ENCODE results near the gene PCIF1. TPM values are rescaled to one million over a fixed set of nuclear protein-coding genes. Genes with fewer than 3 reads are reported as not detected.
A peak's percentile ranks its signal among the peaks of the same experiment; 100 is the strongest.

The PCIF1 gene
- total RNA-seq, 1 donor from 2014 or later, result 6.3 TPM

DNA sequence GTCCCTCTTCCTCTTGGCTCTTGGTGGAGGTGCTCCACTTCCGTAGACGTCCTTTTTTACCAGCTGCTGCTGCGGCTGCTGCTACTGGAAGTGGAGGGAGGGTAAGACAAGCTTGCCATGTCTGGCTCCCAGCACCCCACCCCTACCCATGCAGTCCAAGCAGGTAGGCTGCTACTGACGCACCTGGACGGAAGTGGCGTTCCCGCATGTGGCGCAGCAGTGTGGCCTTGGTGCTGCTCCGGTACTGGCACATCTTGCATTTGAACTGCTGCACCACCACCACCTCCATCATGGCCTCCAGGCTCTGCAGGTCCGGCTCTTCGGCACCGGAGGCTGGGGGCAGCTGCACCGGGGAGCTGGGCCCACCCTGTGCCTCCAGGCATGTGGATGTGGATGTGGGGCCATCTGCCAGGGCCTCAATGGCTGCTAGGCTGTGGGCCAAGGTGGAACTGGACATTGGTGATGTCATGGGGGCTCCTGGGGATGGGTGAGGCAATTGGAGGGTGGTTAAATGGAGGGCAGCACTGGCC is 33.1 kb downstream of the PCIF1 start:
- no peaks in the 10 kb centered on the region for H3K27me3 ChIP-seq (ENCODE audit: control insufficient read depth, insufficient read depth, low read length)
- FAIRE-seq (no peak), DNase-seq (ENCODE audit: low read depth) (no peak)
- TF ChIP-seq, protein P1, sequence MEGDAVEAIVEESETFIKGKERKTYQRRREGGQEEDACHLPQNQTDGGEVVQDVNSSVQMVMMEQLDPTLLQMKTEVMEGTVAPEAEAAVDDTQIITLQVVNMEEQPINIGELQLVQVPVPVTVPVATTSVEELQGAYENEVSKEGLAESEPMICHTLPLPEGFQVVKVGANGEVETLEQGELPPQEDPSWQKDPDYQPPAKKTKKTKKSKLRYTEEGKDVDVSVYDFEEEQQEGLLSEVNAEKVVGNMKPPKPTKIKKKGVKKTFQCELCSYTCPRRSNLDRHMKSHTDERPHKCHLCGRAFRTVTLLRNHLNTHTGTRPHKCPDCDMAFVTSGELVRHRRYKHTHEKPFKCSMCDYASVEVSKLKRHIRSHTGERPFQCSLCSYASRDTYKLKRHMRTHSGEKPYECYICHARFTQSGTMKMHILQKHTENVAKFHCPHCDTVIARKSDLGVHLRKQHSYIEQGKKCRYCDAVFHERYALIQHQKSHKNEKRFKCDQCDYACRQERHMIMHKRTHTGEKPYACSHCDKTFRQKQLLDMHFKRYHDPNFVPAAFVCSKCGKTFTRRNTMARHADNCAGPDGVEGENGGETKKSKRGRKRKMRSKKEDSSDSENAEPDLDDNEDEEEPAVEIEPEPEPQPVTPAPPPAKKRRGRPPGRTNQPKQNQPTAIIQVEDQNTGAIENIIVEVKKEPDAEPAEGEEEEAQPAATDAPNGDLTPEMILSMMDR (IDR thresholded peaks at IDR 0.05; ENCODE audit: insufficient read depth, low read length, severe bottlenecking), result no peak
- H3K36me3 ChIP-seq (ENCODE audit: control insufficient read depth, insufficient read depth, low read length), result peaks cover 40% of the 10 kb centered on the region
- H3K4me3 ChIP-seq (ENCODE audit: low read depth, low read length), result no peak overlapping the region

- Histone ChIP-seq H3K4me3 (ENCODE audit: low read depth, low read length) (no peak overlapping the region), H3K27me3 (ENCODE audit: control insufficient read depth, insufficient read depth, low read length) (no peaks in the 10 kb centered on the region), H3K36me3 (ENCODE audit: control insufficient read depth, insufficient read depth, low read length) (peaks cover 39% of the 10 kb centered on the region)
- DNase-seq (ENCODE audit: low read depth), result no peak
- TF ChIP-seq, protein P1 (IDR thresholded peaks at IDR 0.05; ENCODE audit: insufficient read depth, low read length, severe bottlenecking), result no peak
- no peak for FAIRE-seq
Observed at GRCh38 chr20:45968081-45968671, 33.7 kb downstream of the PCIF1 start.

DNA sequence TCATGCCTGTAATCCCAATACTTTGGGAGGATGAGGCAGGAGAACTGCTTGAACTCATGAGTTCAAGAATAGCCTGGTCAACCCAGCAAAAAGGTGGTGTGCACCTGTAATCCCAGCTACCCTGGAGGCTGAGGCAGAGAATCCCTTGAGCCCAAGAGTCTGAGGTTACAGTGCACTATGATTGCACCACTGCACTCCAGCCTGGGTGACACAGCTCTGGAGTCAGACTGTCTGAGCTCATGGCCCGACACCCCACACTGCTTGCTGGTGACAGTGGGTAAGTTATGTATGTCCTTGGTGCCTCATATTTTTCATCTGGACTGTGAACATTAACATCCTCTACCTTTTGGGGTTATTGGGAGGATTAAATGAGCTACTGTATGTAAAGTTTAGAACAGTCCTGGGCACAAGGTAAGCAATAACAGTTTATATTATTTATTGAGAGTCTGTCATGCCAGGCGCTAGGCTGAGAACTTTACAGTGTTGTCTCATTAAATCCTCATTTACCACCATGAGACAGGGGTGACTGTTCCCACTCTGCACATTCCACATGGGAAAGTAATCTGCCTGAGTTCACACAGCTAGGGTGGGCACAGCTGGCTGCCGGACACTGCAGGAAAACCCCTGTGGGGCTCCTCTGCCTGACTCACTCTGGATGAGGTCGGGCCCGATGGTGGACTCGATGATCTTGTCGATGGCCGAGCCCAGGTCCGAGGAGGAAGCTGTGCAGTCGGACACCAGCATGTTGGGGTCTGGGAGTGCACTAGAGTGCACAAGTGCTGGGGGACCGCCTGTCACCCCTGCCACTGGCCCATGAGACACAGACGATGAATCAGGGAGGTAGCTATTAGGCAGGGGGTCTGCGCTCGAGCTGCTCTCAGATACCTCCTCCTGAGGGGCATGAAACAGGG is 34.6 kb downstream of the PCIF1 start:
- TF ChIP-seq, protein P1 (IDR thresholded peaks at IDR 0.05; ENCODE audit: insufficient read depth, low read length, severe bottlenecking), result no peak
- peaks cover 35% of the 10 kb centered on the region for H3K36me3 ChIP-seq (ENCODE audit: control insufficient read depth, insufficient read depth, low read length)
- no peak for FAIRE-seq
- no peak overlapping the region for H3K4me3 ChIP-seq (ENCODE audit: low read depth, low read length)
- no peak for DNase-seq (ENCODE audit: low read depth)
- H3K27me3 ChIP-seq (ENCODE audit: control insufficient read depth, insufficient read depth, low read length), result no peaks in the 10 kb centered on the region

DNA sequence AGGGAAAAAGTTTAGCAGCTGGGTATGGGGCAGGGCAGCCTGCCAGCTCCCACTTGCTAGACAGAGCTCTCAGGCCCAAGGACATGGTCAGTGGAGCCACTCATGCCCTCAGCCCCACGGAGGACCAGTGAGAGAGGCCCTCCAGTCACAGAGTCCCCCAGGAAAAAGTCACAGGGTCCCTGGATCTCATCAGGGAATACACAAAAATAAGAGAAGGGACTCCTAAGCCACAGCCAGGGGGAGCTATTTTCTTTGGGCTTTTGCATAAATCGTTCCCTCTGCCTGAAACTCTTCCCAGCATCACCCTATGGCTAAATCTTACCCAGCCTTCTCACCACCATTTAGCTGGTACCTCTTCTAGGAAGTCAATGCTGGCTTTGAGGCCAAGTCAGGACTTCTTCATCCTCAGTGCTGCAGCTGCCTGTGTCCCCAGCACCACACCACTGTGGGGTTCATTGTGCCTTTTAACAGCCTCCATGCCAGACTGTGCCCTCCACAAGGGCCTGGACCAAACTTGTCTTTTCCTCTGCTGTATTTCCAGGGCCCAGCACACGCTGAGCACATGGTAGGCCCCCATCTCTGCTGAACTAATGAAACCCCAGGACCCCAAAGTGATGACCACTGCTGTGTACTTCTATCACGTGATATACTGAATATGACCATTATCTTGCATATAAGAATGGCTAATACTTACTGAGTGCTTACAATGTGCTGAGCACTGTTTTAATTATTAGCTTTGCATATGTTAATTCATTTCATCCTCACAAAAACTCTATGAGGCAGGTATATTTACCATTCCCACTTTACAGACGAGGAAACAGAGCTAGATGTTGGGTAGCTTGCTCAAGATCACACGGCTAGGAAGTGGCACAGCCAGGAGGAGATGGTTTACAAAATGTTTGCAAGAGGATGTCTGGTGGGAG is 35.5 kb downstream of the PCIF1 start:
- TF ChIP-seq, protein P1 (IDR thresholded peaks at IDR 0.05; ENCODE audit: insufficient read depth, low read length, severe bottlenecking), result peak; percentile 82
- H3K36me3 ChIP-seq (ENCODE audit: control insufficient read depth, insufficient read depth, low read length), result peaks cover 34% of the 10 kb centered on the region
- no peak overlapping the region for H3K4me3 ChIP-seq (ENCODE audit: low read depth, low read length)
- DNase-seq (ENCODE audit: low read depth), result peak; percentile 62
- FAIRE-seq, result no peak
- H3K27me3 ChIP-seq (ENCODE audit: control insufficient read depth, insufficient read depth, low read length), result no peaks in the 10 kb centered on the region

DNA sequence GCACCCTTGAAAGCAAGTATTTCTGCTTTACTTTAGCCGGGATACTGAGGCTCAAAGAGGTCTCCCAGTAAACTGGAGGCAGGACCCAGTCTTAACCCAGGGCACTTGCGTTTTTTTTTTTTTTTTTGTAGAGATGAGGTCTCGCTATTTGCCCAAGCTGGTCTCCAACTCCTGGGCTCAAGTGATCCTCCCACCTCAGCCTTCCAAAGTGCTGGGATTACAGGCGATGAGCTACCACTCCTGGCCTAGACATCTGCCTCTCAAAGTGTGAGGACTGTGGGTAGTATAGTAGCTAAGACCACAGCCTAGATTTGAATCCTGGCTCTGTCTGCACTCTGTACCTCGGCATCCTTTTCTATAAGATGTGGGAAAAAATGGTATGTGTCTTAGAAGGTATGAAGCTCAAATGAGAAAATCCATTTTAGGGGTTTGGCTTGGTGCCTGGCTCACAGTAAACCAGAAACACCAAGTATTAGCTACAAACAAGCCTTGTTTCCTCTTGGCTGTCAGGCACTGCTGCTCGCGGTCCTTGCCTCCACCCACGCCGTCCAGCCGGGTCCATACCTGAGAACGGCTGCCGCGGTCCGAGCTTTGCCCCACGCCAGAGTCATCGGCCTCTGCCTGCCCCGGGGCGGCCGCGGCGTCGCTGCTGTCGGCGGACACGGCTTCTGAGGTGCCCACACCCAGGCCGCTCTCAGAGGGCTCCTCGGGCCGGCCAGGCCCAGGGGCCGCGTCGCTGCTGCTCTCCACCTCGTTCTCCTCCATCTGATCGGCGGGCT is 36.4 kb downstream of the PCIF1 start:
- peak overlapping the region; percentile 94 for H3K4me3 ChIP-seq (ENCODE audit: low read depth, low read length)
- peaks cover 29% of the 10 kb centered on the region for H3K36me3 ChIP-seq (ENCODE audit: control insufficient read depth, insufficient read depth, low read length)
- H3K27me3 ChIP-seq (ENCODE audit: control insufficient read depth, insufficient read depth, low read length), result no peaks in the 10 kb centered on the region
- FAIRE-seq (no peak), DNase-seq (ENCODE audit: low read depth) (no peak)
- TF ChIP-seq, protein P1 (IDR thresholded peaks at IDR 0.05; ENCODE audit: insufficient read depth, low read length, severe bottlenecking), result no peak
